GM10266 (cell line): Measurements from ENCODE around the gene FMN1.

Experiments
- DNase-seq: peaks from one replicate; pipeline ENCODE4 v3.0.0; 2012; ENCODE audit errors: extremely low spot score
- CTCF ChIP-seq: IDR thresholded peaks from 2 replicates; pipeline ENCODE4 v1.5.1; 2012; ENCODE audit warnings: mild to moderate bottlenecking, low read depth; ENCODE audit not compliant: control insufficient read depth, insufficient read depth; ENCODE audit errors: missing control alignments

The FMN1 gene

GRCh38 chr15:33149919-33150318 is 44.6 kb downstream of the FMN1 start:
- no peak for TF ChIP-seq CTCF
- DNase-seq = no peak

- TF ChIP-seq CTCF = no peak
- no peak for DNase-seq
Measured at GRCh38 chr15:33148129-33148751, 46.3 kb downstream of the FMN1 start.

GRCh38 chr15:33146051-33146450 is 48.5 kb downstream of the FMN1 start:
- DNase-seq = no peak
- TF ChIP-seq CTCF = no peak

- DNase-seq = no peak
- no peak for TF ChIP-seq CTCF
Measured at GRCh38 chr15:33145447-33145846, 49.1 kb downstream of the FMN1 start.

- DNase-seq = no peak
- TF ChIP-seq CTCF = no peak
Measured at GRCh38 chr15:33142708-33143107, 51.8 kb downstream of the FMN1 start.

GRCh38 chr15:33138000-33138399 is 56.5 kb downstream of the FMN1 start:
- TF ChIP-seq CTCF = no peak
- DNase-seq = no peak

GRCh38 chr15:33137101-33137500 is 57.4 kb downstream of the FMN1 start:
- TF ChIP-seq CTCF = no peak
- DNase-seq = no peak
